Lower leg skin (tissue), 3 donors: Measurements from ENCODE around the gene QRICH1.

Experiments used
- CTCF ChIP-seq, 3 donors: fragments of 450-650 bp; IDR thresholded peaks; one replicate each; pipeline ENCODE4 v1.5.1; 2016; ENCODE audit warnings: antibody characterized with exemption in 3 of 3, mild to moderate bottlenecking in 3 of 3, moderate library complexity in 2 of 3
- POLR2A ChIP-seq, 2 donors: fragments of 450-650 bp; IDR thresholded peaks; one replicate each; pipeline ENCODE4 v1.6.1; 2016 to 2017; ENCODE audit warnings: antibody characterized with exemption in 2 of 2, mild to moderate bottlenecking in 1 of 2, moderate library complexity in 1 of 2

- TF ChIP-seq CTCF (IDR thresholded peaks at IDR 0.05) (no peak), POLR2A (IDR thresholded peaks at IDR 0.05) (no peak)
Observed at GRCh38 chr3:49110780-49111179, 16.9 kb upstream of the QRICH1 start.
